Eye (tissue), 1 donor: ENCODE measurements around the gene SURF4.

Experiments used
- DNase-seq: peaks from one replicate; pipeline ENCODE4 v3.0.0-alpha.2; 2015

SURF4 gene

DNA sequence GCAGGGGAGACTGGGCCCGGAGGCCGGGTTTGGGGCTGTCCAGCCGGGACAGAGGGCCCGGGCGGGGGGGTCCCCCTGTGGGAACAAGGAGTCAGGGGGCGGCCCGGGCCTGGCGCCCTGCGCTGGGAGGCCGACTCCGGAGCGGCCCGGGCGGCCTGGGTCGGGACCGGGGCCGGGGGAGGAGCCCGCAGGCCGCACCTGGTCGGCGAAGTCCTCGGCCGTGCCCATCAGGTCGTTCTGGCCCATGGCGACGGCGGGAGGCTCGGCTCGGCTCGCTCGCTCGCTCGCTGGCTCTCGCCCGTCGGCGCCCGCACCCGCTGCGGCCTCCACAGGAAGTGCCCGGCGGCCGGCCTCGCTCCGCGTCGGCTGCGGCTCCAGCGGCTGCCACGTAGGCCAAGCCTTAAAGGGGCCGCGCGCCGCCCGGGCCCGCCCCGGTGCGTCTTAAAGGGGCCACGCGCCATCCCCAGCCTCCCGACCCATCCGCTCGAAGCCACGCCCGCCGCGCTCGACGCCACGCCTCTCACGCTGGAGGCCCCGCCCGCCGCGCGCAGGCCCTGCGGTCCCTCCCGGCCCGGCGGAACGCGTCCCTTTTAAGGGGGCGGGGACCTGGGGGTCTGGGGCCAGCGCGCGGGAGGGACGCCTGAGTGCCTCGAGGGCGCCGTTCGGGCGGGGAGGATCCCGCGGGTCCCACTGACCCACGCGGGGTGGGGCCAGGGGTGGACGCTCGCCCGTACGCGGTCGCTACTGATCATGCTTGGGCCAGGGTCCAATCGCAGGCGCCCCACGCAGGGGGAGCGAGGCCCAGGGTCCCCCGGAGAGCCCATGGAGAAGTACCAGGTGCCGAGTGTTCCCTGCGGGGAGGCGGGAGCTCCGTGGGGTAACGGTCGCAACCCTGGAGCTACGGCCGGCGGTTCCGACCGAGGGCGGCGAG is at the start of gene SURF4, which contains the start of gene STKLD1:
TSS of gene SURF4 (minus strand) at position 337 of the 931 bp plus-strand sequence. CDS start at position 246, 91 bp downstream.
TSS of gene STKLD1 (plus strand) at position 643 of the 931 bp plus-strand sequence. CDS start at position 751, 108 bp downstream.
- DNase-seq = peak; percentile 98

DNA sequence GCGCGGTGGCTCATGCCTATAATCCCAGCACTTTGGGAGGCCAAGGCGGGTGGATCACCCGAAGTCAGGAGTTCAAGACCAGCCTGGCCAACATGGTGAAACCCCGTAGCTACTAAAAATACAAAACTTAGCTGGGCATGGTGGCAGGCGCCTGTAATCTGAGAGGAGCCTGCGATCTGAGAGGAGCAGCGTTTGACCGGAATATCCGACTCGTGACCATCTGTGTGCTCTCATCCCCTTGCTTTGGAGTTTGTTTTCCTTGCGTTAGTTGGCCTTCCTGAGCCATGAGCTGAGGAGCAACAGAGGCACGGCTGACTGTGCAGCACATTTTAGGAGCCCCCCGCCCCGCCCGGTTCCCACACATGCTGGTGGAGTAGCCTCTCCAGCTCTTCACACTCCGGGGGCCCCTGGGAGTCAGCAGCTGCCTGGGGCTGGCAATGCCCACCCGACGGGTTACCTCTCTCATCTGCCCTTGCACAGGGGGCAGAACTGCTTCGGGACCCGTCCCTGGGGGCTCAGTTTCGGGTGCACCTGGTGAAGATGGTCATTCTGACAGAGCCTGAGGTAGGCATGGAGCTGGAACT is 49.3 kb upstream of the SURF4 start:
- DNase-seq = no peak

- no peak for DNase-seq
These were observed 48.3 kb upstream of the SURF4 start for GRCh38 chr9:133424187-133424586.

DNA sequence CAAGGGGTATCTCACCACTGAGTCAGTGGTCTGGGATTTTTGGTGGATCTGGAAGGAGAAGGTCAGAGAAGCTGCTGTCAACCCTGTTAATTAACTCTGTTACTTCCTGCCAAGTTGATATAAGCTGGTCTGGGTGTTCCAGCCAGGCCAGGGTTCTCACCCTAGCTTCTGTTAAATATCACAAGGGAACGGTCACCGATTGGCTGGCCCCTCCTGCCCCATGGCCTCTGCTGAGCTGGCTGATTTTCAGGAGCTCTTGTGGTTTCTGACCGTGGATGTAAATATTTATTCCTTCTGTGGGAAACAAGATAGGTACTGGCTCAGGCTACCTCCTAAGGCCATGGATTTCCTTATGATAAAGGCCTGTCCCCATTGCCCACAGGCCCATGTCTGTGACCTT is 47.4 kb upstream of the SURF4 start:
- no peak for DNase-seq

DNA sequence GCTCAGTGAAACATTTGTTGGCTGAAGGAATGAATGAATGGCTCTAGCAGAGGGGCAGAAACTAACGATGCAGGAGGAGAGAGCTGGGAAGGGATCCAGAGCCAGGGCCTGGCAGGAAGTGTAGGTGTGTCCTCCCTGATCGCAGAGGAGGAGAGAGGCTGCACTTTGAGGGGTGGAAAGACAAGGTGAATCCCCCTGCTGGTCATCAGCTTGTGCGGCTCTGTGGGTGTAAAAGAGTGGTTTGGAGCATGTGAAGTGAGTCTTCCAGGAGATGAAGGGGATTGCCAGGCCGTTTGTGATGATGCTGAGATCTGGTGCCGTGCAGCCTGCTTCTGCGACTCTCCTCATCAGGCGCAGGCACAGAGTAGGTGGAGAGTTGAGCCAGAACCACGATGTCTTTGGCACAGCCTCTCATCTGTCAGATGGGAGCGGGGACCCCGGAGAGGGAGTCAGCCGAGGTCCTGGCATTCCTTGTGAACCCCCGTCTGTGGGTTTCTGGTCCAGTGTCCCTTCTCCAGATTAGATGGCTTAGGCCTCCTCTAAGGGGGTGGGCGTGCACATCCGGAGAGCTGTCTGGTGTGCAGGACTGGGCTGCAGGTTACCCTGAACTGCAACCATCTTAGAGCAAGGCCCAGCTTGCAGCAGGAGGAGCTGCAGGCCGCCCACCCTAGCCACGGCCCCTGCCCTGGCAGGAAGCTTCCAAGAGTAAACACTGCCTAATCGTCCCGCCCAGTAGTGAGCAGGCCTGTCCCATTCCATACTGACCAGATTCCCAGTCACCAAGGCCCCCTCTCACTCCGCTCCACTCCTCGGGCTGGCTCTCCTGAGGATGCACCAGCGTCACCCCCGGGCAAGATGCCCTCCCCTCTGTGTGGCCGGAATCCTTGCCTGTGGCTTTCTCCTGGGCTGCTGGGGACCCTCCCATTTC is 46.0 kb upstream of the SURF4 start, which contains the start of gene ADAMTS13:
TSS of gene ADAMTS13 (plus strand) at position 753 of the 928 bp plus-strand sequence. CDS start at position 830, 77 bp downstream.
- DNase-seq = no peak

- no peak for DNase-seq
These were observed 44.5 kb upstream of the SURF4 start for GRCh38 chr9:133420392-133420827.

- no peak for DNase-seq
These were observed 43.1 kb upstream of the SURF4 start for GRCh38 chr9:133419005-133419404.

- peak; percentile 96 for DNase-seq
These were observed 41.9 kb upstream of the SURF4 start, which contains the start of gene REXO4 for GRCh38 chr9:133417541-133418461. Gene REXO4, minus strand, starts transcription at chr9:133418010. Its CDS starts 166 bp downstream, at chr9:133417844.

DNA sequence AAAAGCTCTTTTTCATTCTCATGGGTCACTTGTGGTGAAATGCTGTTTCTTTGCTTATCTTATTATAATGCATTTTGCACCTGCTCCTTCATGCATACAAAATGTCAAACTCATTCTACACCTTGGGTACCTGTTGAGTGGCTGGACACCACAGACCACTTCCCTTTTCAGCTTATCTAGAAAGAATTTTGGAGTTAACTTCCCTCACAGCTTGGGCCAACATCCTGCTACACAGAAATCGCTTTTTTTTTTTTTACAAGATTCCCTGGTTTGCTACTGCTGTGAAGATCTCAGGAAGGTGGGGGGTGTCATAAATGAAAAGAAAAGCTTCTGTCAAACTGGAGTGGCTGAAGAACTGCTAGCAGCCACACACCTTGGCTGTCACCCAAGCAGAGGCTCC is 39.3 kb upstream of the SURF4 start:
- DNase-seq = no peak

DNA sequence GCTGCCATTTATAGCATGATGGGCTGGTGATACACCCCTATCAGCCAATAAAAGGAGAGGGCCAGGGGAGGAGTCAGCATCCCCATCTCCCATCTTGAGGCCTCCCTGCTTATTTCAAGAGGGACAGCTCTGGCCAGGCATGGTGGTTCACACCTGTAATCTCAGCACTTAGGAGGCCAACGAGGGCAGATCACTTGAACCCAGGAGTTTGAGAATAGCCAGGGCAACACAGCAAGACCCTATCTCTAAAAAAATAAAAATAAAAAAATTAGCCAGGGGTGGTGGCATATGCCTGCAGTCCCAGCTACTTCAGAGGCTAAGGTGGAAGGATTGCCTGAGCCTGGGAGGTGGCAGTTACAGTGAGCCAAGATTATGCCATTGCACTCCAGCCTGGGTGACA is 32.2 kb upstream of the SURF4 start:
- no peak for DNase-seq

DNA sequence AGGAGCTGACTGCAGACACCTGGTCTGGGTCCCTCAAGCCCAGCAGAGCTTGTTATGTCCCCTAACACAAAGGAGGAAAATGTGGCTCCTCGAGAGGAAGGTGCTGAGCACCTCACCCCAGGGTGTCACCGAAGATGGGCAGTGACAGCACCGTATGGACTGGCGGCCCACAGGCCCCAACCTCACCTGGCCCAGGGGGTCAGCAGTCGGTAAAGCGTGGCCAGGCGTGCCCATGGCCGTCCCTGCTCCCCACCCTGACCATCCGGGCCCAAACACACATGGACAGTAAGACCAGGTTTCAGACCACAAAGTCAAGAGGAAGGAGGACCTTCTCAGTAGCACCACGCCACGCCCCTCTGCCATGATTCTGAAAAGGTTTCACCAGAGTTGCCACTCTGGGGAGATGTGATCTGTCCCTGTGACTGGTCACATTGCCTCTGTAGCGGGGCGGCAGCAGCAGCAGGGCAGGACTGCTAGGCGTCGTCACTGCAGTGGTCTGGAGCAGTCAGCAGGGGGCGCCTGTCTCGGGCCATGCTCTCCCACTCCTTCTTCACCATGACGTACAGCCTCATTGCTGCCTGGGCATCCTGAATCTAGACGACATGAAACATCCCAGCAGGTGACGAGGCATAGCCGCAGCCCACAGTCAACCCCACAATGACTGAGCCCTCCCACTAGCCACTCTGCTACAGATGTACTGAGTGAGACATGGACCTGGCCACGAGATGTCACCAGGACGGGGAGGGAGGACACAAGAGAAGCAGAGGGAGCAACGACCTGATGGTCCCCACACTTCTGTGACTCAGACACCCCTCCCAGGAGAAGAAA is 30.8 kb upstream of the SURF4 start:
- DNase-seq = peak; percentile 90

DNA sequence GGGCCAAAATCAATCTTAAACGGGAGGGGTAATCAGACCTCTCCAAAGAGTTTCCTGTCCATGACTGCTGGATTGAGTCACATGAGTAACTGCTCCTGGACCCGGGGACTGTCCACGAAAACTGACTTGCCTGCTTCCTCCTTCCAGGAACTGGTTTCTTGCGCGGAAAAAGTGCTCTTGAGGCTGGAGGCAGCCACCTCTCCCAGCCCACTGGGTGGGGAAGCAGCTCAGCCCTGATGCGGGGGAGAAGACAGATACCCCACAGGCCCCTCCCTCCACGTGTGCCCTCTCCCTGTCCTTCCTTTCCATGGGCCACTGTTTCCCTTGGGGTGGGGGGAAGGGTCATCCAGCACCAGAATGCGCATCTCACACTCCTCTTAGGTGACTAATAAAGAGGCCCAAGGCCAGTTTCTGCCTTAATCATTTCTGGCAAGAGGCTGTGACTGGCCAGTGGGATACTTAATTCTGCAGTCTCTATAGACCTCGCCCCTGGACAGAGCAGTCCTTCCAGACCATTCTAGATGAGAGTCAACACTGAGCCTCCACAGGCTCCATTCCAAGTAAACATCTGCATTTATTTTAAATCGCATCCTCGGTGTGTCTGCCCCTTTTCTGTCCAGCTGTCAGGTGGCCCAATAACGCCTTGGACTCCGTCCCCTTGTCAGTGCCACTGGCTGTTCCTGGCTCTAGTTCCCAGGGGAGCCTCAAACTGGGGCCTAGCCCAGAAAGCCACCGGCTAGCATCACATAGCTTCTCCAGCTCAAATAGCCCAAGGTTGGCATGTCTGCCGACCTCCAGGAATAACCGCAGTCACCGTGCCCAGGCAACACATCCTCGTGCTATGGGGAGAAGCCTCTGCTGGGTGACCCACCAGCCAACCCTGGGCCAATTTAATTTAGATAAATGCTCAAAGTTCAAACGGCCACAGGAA is 29.9 kb upstream of the SURF4 start:
- no peak for DNase-seq

DNA sequence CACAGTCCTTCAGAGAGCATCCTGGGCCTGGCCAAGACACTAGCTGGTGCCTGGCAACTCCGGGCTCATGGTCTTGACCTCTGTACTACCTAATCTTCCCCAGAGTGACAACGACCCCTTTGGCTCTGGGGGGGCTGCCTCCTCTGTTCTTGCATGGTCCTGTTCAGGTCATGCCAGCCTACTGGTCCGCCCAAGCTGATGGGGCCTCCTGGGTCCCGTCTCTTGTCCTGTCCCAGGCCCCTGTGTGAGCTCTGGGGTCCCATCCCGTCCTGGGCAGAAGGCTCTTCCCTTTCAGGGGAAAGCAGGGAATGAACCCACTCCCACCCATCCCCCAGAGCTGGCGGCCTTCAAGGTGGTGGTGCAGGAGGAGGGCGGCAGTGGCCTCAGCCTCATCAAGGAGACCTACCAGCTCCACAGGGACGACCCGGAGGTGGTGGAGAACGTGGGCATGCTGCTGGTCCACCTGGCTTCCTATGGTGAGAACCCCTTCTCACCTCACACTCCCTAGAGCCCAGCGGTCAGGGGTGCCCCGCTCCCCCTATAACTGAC is 28.7 kb upstream of the SURF4 start:
- DNase-seq = no peak

DNA sequence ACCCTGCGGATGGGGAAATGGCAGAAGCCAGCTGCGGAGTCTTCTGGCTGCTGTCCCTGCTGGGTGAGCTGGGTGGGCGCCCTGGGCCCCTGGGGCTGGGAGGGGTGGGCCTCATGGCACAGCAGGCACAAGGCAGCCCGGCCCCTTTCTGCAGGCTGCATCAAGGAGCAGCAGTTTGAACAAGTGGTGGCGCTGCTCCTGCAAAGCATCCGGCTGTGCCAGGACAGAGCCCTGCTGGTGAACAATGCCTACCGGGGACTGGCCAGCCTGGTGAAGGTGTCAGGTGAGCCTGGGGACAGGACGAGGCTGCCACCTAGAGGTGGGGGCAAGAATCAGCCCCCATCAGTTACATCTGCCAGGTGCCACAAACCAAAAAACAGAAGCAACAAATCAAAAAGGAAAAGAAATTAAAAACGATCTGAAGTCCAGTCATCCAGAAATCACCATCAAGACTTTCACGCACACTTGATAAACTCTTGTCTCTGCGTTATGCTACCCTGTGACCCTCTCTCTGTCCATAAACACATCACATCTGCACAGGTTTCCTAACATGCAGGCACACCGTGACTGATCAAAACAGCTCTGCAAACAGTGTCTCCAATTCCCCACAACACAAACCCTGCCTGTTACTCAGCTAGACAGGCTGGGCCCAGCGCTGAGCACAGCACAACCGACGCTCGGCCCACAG is 28.1 kb upstream of the SURF4 start:
- DNase-seq = no peak

- DNase-seq = no peak
These were observed 26.8 kb upstream of the SURF4 start for GRCh38 chr9:133402689-133403088.

DNA sequence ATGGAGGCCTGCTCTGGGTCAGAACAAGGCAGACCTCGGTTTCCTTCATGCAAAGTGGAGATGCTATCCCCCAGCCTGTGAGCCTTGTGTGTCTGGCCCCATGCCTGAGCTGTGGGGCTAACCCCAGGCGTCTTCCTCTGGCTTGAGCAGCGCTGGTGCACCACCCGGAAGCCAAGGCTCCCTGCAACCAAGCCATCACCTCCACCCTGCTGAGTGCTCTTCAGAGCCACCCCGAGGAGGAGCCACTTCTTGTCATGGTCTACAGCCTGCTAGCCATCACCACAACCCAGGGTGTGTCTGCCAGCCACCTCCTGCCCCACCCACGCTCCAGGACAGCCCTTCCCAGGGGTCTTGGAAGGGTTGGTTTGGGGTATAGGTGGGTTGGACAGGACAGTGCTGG is 25.7 kb upstream of the SURF4 start:
- no peak for DNase-seq

DNA sequence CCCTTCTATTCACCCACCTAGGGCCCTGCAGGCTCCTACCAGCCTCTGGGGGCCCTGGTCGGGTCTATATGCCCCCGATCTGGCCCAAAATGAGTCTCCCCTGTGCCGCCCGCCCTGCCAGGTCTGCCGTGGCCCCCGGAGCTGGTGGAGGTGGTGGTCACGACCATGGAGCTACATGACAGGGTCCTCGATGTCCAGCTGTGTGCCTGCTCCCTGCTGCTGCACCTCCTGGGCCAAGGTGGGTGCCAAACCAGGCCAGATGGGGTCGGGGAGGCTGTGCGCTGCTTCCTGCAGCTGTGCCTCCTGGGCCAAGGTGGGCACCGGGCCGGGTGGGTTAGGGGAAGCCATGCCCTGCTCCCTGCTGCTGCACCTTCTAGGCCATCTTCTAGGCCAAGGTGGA is 24.4 kb upstream of the SURF4 start:
- no peak for DNase-seq

DNA sequence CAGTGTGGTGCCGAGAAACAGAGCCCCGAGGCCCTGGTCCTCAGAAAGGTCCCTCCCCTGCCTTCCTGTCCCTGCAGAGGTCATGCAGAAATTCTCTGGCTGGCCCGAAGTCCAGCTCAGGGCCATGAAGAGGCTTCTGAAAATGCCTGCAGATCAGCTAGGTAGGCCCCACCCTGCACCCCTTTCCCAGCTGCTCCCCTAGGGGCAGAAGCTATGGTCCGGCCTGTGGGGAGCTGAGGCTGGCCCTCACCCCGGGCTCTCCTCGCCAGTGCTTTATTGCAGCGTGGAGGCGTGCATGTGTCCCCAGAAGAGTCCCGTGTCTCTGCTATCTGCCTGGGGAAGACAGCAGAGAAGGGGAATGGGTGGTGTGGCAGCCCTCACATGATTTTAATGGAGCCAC is 22.0 kb upstream of the SURF4 start:
- DNase-seq = no peak

GRCh38 chr9:133397370-133397769 is 21.5 kb upstream of the SURF4 start:
- no peak for DNase-seq
